ENCODE data around the gene NUP54. TPM values are rescaled to one million over a fixed set of nuclear protein-coding genes. Genes with fewer than 3 reads are reported as not detected.

NUP54 gene
- total RNA-seq, 1 experiment from 2014 or later = 29.2 TPM

DNA sequence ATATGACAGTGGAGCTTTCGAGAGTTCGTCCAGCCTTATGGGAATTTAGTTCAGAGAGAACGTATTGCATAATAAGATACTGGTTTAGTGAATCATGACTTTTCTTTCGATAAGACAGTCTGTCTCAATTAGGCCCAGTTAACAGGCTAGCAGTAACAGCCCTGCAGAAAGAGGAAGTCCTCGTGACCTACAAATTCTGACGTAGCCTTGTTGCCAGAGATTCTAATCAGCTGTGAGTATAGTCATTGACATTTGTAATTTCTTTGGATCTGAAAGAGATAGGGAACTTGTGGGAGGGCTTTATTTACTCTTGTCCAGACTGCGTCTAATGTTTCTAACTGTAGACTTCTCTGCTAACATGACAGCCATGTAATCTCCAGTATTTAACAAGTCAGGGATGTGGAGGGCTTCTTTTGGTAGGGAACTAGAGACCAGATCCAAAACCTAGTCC is 57.9 kb downstream of the NUP54 start:
- POLR2A ChIA-PET (ENCODE audit: unreplicated experiment) = no interaction called here

DNA sequence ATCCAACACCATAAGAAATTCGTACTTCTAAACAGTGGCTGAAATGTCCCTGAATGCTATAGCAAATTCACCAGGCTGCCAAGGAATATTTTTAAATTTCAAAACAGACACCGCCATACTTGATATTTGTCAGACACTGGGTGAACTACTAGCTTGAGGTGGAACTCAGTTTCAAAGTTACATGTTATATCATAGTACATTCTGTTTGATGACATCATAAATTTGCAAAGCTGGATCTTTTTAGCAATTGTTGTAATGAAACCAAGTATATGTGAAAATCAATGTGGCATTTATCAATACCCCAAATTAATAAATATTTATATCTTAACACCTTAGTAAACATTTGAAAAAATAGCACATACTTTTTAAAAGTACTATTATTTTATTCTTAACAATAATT is 59.5 kb downstream of the NUP54 start:
- DNase-seq (no peak), ATAC-seq (no peak)
- H3K9me3 ChIP-seq (ENCODE audit: low read length) = no peaks in the 10 kb centered on the region
- no TSS peak for BruUV-seq (replicated peaks)
- H3K4me3 ChIP-seq (ENCODE audit: low read length) = no peak overlapping the region
- no peak overlapping the region for H2AFZ ChIP-seq (ENCODE audit: low read length)
- H4K20me1 ChIP-seq (ENCODE audit: low read length) = no peaks in the 10 kb centered on the region
- H3K27me3 ChIP-seq (ENCODE audit: low read length) = no peaks in the 10 kb centered on the region
- H3K4me1 ChIP-seq (ENCODE audit: insufficient read depth, low read length) = no peaks in the 10 kb centered on the region
- no peaks in the 10 kb centered on the region for H3K9me2 ChIP-seq (replicated peaks; ENCODE audit: low read length)
- CTCF ChIA-PET = no interaction called here
- POLR2A ChIA-PET (ENCODE audit: unreplicated experiment) = no interaction called here
- TF ChIP-seq, protein P1, sequence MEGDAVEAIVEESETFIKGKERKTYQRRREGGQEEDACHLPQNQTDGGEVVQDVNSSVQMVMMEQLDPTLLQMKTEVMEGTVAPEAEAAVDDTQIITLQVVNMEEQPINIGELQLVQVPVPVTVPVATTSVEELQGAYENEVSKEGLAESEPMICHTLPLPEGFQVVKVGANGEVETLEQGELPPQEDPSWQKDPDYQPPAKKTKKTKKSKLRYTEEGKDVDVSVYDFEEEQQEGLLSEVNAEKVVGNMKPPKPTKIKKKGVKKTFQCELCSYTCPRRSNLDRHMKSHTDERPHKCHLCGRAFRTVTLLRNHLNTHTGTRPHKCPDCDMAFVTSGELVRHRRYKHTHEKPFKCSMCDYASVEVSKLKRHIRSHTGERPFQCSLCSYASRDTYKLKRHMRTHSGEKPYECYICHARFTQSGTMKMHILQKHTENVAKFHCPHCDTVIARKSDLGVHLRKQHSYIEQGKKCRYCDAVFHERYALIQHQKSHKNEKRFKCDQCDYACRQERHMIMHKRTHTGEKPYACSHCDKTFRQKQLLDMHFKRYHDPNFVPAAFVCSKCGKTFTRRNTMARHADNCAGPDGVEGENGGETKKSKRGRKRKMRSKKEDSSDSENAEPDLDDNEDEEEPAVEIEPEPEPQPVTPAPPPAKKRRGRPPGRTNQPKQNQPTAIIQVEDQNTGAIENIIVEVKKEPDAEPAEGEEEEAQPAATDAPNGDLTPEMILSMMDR (conservative IDR thresholded peaks at IDR 0.05; ENCODE audit: low read depth, low read length) = no peak
- no peak for TF ChIP-seq EZH2 (IDR thresholded peaks at IDR 0.05; ENCODE audit: low read length, unreplicated experiment)
- no peak for TF ChIP-seq EZH2phosphoT487 (IDR thresholded peaks at IDR 0.05; ENCODE audit: borderline replicate concordance, low read length)
- H3F3A ChIP-seq (ENCODE audit: low read length, unreplicated experiment) = no peaks in the 10 kb centered on the region
- no peak overlapping the region for H3K9ac ChIP-seq (ENCODE audit: low read length)
- no peak overlapping the region for H3K4me2 ChIP-seq (ENCODE audit: low read length)
- intact Hi-C loops (cut with micrococcal nuclease) = no loop called here
- no peaks in the 10 kb centered on the region for H3K36me3 ChIP-seq (ENCODE audit: low read depth, low read length)
- H3K27ac ChIP-seq (ENCODE audit: low read length) = no peak overlapping the region
- H3K79me2 ChIP-seq (ENCODE audit: low read length) = no peaks in the 10 kb centered on the region

More for the DNA sequence above, 57.9 kb downstream of the NUP54 start:
- H3K9ac ChIP-seq (ENCODE audit: low read length) = no peak overlapping the region
- H3K79me2 ChIP-seq (ENCODE audit: low read length) = no peaks in the 10 kb centered on the region
- CTCF ChIA-PET = no interaction called here
- DNase-seq (no peak), ATAC-seq (no peak)
- H3F3A ChIP-seq (ENCODE audit: low read length, unreplicated experiment) = no peaks in the 10 kb centered on the region
- intact Hi-C loops (cut with micrococcal nuclease) = no loop called here
- H4K20me1 ChIP-seq (ENCODE audit: low read length) = no peaks in the 10 kb centered on the region
- no peak overlapping the region for H2AFZ ChIP-seq (ENCODE audit: low read length)
- no peak overlapping the region for H3K27ac ChIP-seq (ENCODE audit: low read length)
- H3K36me3 ChIP-seq (ENCODE audit: low read depth, low read length) = no peaks in the 10 kb centered on the region
- no TSS peak for BruUV-seq (replicated peaks)
- no peaks in the 10 kb centered on the region for H3K9me3 ChIP-seq (ENCODE audit: low read length)
- no peaks in the 10 kb centered on the region for H3K9me2 ChIP-seq (replicated peaks; ENCODE audit: low read length)
- H3K4me1 ChIP-seq (ENCODE audit: insufficient read depth, low read length) = no peaks in the 10 kb centered on the region
- no peak overlapping the region for H3K4me3 ChIP-seq (ENCODE audit: low read length)
- H3K27me3 ChIP-seq (ENCODE audit: low read length) = no peaks in the 10 kb centered on the region
- H3K4me2 ChIP-seq (ENCODE audit: low read length) = no peak overlapping the region
- TF ChIP-seq, protein P1 (conservative IDR thresholded peaks at IDR 0.05; ENCODE audit: low read depth, low read length) = no peak
- TF ChIP-seq EZH2phosphoT487 (IDR thresholded peaks at IDR 0.05; ENCODE audit: borderline replicate concordance, low read length) (no peak), EZH2 (IDR thresholded peaks at IDR 0.05; ENCODE audit: low read length, unreplicated experiment) (no peak)

DNA sequence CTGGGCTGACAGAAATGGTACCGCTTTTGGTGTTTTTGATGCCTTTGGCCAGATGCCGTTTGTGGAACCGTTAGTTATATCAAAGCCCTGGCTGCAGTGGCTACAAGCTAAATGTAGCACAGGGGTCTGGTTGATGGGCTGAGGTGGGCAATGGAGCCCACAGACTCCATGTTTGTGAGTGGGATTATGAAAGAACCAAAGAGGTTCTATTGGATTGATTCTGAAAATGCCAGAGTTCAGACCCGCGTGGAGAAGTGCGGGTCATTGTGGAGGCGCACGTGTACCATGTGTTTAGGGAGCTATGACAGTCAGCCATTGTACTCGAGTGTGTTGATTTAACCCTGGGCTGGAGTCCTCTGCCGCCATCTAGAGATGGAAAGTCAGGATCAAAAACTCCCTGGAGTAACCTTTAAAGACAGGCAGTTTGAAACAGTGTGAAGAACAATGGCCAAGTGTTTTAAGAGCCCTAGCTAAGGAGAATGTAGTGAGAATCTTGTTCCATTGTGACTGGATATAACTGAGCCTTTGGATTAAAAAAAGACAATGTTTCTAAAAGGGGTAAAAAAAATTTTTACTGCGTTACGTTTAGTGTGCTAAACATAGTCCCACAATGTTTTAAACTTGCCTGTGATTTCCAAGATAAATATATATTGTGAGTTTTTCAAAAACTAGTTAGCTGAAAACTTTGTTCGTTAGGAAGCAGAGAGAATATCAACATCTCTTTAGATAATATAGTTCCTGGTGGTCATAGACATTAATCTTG is 61.0 kb downstream of the NUP54 start:
- Histone ChIP-seq H3K27ac (ENCODE audit: low read length) (no peak overlapping the region), H3K4me1 (ENCODE audit: insufficient read depth, low read length) (no peaks in the 10 kb centered on the region), H3K79me2 (ENCODE audit: low read length) (no peaks in the 10 kb centered on the region), H3K36me3 (ENCODE audit: low read depth, low read length) (no peaks in the 10 kb centered on the region), H4K20me1 (ENCODE audit: low read length) (no peaks in the 10 kb centered on the region), H2AFZ (ENCODE audit: low read length) (peak overlapping the region; percentile 91), H3K4me2 (ENCODE audit: low read length) (peak overlapping the region; percentile 69), H3K9me3 (ENCODE audit: low read length) (no peaks in the 10 kb centered on the region), H3K9me2 (replicated peaks; ENCODE audit: low read length) (no peaks in the 10 kb centered on the region), H3F3A (ENCODE audit: low read length, unreplicated experiment) (no peaks in the 10 kb centered on the region), H3K4me3 (ENCODE audit: low read length) (peak overlapping the region; percentile 33; the same call in 1 of the 2 replicates), H3K9ac (ENCODE audit: low read length) (no peak overlapping the region), H3K27me3 (ENCODE audit: low read length) (no peaks in the 10 kb centered on the region)
- TF ChIP-seq EZH2 (IDR thresholded peaks at IDR 0.05; ENCODE audit: low read length, unreplicated experiment) (no peak), EZH2phosphoT487 (IDR thresholded peaks at IDR 0.05; ENCODE audit: borderline replicate concordance, low read length) (no peak)
- TF ChIP-seq, protein P1 (conservative IDR thresholded peaks at IDR 0.05; ENCODE audit: low read depth, low read length) = peak; percentile 71
- no TSS peak for BruUV-seq (replicated peaks)
- intact Hi-C loops (cut with micrococcal nuclease) = no loop called here
- CTCF ChIA-PET = interaction anchor here (0.6 to 1.0 kb wide), 4 partner anchors 91 to 239 kb away, joined by 3 to 5 read pairs (median 4); no protein-coding TSS in a partner anchor
- DNase-seq (peak; percentile 73), ATAC-seq (peak; percentile 99)
- POLR2A ChIA-PET (ENCODE audit: unreplicated experiment) = no interaction called here
